GM12865 (cell line): ENCODE measurements around the gene CCSER1.

ENCODE experiments used
- DNase-seq: peaks from one replicate; pipeline ENCODE4 v3.0.0; 2010; ENCODE audit warnings: low read depth
- H3K4me3 ChIP-seq: 2 replicates; pipeline ENCODE4 v1.5.1; 2011; ENCODE audit warnings: mild to moderate bottlenecking, low read depth, low read length, control low read depth
- CTCF ChIP-seq: IDR thresholded peaks from 2 replicates; pipeline ENCODE4 v1.5.1; 2011; ENCODE audit warnings: low read length, control low read depth, low read depth, inconsistent platforms; ENCODE audit not compliant: insufficient read depth; ENCODE audit errors: missing control alignments

CCSER1 gene

GRCh38 chr4:90769251-90769650, 642.1 kb downstream of the CCSER1 start:
- no peak overlapping the region for H3K4me3 ChIP-seq
- TF ChIP-seq CTCF: no peak
- DNase-seq: no peak

DNA sequence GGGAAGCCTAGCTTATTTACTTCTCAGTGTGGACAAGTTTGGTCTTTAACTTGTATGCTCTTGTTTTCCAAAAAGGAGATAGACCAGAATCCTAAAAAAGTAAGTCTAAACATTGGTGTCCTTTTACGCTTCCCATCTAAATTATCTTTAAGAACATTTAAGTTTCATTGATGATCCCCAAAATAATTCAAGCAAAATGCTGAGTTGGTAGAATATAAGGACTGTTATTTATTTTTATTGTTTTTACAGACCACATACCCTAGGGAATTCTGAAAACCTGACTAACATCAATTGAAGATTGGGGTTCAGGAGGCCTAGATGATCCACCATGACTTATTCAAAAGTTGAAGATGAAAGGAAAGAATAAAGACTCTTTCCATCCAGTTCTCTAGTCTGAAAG, 653.0 kb downstream of the CCSER1 start:
- no peak for TF ChIP-seq CTCF
- DNase-seq: no peak
- H3K4me3 ChIP-seq: no peak overlapping the region

DNA sequence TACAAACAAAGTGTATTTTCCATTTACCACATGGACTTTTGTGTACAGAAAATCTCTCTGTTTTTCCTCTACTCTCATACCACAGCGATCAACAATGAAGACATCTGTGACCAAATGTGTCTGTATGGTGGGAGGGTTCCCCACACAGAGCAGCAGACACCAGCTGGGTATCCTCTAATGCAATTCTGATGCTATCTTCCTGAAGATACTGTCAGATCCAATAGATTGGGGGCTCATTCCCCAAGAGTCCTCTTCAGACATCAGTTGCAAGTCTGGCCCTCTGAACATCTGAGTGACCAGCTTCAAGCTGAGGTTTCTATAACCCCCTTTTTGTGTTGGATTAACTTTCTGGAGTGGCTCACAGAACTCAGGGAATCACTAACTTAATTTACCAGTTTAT, 659.4 kb downstream of the CCSER1 start:
- DNase-seq: no peak
- no peak overlapping the region for H3K4me3 ChIP-seq
- TF ChIP-seq CTCF: no peak

DNA sequence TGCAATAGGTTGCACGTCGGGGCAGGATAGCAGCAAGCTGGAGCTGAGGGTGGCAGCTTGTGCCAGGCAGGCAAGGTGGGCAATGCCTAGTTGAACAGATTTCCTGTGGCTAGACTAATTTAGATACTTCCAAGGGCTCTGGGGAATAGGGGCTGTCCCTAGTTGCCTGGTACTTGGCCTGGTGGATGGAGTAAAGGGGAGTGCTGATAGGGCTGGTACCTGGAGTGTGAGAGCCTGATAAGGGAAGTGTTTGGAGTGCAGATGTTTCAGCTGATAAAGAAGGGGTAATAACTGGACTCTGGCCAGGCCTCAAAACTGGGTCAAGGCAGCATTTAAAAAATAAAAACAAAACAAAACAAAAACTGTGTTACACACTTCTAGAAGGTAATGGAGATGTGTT, 665.5 kb downstream of the CCSER1 start:
- no peak for TF ChIP-seq CTCF
- no peak for DNase-seq
- no peak overlapping the region for H3K4me3 ChIP-seq

- no peak for DNase-seq
- no peak overlapping the region for H3K4me3 ChIP-seq
- TF ChIP-seq CTCF: no peak
These were observed 671.8 kb downstream of the CCSER1 start for GRCh38 chr4:90798948-90799347.

DNA sequence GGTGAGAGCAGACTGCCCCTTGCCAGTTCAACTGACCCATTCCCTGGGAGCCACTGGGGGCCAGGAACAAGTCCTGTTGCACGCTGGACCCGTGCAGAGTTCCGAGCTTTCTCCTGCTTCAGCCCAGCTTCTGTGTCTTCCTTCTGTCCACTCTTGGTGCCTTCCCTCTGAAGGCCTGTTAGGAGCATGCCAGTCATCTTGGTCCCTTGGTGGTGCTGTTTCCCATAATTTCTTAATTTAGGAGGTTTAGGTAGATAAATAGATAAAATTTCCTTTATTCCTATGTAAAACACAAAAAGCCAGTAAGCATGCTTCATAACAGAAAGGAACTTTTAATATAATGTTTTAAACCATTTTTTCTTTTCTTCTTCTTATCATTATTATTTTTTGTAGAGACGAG, 672.7 kb downstream of the CCSER1 start:
- no peak for DNase-seq
- H3K4me3 ChIP-seq: no peak overlapping the region
- TF ChIP-seq CTCF: no peak

DNA sequence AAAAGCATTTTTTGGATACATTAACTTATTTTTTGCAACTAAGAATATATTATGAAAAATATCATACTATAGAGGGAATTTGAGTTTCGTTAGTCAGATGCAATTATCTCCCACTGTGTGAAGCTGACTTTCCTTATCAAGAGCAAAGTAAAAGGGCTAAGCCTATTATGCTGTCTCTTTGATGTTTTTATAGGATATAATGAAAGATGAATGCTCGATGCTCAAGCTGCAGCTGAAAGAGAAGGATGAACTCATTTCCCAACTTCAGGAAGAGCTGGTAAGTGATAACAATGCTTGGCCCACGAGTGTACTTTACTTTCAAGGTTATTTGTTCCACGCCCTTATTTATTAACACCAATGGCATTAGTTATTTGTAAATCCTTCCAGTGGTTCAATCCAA, 688.4 kb downstream of the CCSER1 start:
- DNase-seq: no peak
- no peak for TF ChIP-seq CTCF
- no peak overlapping the region for H3K4me3 ChIP-seq
